Astrocyte of the cerebellum (primary cell): Measurements from ENCODE around the gene TM2D3.

Experiments
- DNase-seq: peaks from one replicate; pipeline ENCODE4 v3.0.0-alpha.2; 2011; ENCODE audit warnings: low read depth
- H3K4me3 ChIP-seq: 2 replicates; pipeline ENCODE4 v1.5.1; 2011; ENCODE audit warnings: mild to moderate bottlenecking, low read depth, low read length, moderate library complexity
- in situ Hi-C: cut with HindIII; loops from 2 replicates; pipeline ENCODE4 v1.10.0; 2017; ENCODE audit warnings: low sequenced_read_pairs
- TF ChIP-seq, protein P1 (sequence below): IDR thresholded peaks from 2 replicates; pipeline ENCODE4 v1.5.1; 2012; ENCODE audit warnings: low read length, low read depth, moderate library complexity, mild to moderate bottlenecking; ENCODE audit errors: missing control alignments

TM2D3 gene

DNA sequence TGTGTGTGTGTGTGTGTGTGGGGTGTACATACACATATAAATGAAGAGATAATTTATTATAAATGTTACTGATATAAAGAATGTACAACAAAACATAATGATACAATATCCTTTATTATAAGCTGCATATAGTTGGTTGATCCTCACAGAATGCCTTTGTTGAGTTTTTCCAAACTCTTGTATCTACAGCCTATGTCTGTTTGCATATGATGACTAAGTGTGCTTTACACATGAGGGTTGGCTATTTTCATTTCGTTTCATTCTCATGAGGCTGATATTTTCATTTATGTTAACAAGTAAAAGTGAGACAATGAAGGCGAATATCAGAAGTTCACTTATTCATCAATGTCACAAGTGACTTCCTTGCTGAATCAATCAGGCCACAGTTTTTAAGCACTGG, 45.1 kb downstream of the TM2D3 start:
- H3K4me3 ChIP-seq, result no peak overlapping the region
- in situ Hi-C loops, result loop anchor here (5.0 kb wide), 2 partner anchors 45 to 95 kb away; no protein-coding TSS in a partner anchor
- DNase-seq, result no peak
- TF ChIP-seq, protein P1, sequence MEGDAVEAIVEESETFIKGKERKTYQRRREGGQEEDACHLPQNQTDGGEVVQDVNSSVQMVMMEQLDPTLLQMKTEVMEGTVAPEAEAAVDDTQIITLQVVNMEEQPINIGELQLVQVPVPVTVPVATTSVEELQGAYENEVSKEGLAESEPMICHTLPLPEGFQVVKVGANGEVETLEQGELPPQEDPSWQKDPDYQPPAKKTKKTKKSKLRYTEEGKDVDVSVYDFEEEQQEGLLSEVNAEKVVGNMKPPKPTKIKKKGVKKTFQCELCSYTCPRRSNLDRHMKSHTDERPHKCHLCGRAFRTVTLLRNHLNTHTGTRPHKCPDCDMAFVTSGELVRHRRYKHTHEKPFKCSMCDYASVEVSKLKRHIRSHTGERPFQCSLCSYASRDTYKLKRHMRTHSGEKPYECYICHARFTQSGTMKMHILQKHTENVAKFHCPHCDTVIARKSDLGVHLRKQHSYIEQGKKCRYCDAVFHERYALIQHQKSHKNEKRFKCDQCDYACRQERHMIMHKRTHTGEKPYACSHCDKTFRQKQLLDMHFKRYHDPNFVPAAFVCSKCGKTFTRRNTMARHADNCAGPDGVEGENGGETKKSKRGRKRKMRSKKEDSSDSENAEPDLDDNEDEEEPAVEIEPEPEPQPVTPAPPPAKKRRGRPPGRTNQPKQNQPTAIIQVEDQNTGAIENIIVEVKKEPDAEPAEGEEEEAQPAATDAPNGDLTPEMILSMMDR, result no peak

DNA sequence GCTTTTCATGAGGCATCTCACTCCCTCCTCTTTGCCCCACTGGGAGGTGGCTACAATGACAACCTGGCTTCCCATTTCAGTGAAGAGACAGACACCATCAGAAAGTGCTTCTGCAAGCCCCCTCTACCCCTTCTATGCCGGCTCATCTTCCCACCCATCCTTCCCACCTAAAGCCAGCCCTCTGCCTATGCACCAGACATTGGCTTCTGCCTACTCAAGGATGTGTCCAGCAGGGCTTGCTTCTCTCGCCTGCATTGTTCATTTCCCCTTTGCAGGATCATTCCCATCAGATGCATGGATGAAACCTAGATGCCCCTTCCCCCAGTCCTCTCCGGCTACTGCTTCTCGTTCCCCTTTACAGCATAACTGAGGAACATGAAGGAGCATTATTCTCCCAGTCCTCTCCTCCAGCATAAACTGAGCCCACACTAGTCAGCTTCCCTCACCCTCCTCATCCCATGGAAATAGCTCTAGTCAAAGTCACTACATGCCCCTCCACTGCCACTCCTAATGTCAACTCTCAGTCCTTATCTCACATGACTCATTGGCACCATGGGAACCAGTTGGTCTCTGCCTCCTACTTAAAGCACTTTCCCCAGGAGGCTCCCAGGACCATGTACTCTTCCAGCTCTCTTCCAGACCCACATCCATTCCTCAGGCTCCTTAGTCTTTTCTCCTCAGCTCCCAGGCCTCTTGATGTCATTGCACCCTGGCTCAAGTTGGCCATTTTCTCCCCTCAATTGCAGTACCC, 47.9 kb downstream of the TM2D3 start:
- in situ Hi-C loops, result no loop called here
- H3K4me3 ChIP-seq, result no peak overlapping the region
- DNase-seq, result no peak
- TF ChIP-seq, protein P1, result no peak

DNA sequence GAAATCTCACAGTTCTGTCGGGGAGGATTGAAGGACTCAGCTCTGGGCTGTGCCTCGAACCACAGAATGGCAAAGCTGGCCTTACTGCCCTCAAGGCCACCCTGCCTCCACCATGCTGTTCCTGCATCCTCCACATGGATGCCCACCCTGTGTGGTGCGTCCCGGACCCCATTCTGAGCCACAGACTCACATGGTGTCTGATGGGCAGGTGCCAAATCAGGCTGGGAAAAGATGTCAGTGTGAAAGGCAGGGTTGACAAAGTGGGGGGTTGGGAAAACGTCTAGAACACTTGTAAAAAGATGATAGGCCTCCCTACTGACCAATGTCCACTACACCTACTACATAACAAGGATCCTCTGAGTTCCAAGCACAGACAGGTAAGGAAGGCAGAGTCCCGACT, 49.4 kb downstream of the TM2D3 start:
- TF ChIP-seq, protein P1, result no peak
- H3K4me3 ChIP-seq, result no peak overlapping the region
- DNase-seq, result no peak
- in situ Hi-C loops, result no loop called here

DNA sequence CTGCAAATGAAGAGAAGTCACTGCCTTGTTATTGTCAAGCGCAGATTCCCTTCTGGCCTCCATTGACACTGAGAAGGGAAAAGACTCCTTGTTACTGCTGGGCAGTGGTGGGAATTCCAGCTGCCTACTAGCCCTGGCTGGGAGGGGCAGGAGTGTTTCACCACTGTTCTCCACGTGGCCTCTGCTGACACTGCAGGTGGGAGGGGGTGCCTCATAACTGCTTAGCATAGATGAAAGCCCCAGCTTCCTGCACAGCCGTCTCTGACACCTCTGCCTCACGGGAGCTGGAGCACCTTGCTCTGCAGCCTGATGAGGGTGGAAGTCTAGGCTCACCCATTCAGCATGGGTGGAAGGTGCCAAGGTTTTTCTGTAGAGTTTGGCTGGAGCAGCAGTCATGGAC, 52.1 kb downstream of the TM2D3 start:
- TF ChIP-seq, protein P1, result no peak
- DNase-seq, result no peak
- no peak overlapping the region for H3K4me3 ChIP-seq
- in situ Hi-C loops, result no loop called here

DNA sequence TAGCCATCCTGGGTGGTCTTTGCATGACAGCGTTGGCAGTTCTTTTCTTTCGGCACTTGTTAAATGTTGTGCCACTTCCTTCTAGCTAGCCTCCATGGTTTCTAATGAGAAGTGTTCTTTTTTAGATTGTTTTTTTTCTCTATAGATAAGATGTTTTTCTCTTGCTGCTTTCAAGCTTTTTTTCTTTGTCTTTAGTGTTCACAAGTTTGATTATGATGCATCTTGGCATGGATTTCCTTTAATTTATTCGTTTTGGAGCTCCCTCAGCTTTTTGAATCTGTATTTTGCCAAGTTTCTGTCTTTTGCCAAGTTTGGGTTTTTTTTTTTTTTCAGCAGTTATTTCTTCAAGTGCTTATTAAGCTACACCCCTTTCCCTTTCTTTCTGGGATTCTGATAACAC, 53.1 kb downstream of the TM2D3 start:
- TF ChIP-seq, protein P1, result no peak
- in situ Hi-C loops, result no loop called here
- DNase-seq, result no peak
- H3K4me3 ChIP-seq, result no peak overlapping the region

DNA sequence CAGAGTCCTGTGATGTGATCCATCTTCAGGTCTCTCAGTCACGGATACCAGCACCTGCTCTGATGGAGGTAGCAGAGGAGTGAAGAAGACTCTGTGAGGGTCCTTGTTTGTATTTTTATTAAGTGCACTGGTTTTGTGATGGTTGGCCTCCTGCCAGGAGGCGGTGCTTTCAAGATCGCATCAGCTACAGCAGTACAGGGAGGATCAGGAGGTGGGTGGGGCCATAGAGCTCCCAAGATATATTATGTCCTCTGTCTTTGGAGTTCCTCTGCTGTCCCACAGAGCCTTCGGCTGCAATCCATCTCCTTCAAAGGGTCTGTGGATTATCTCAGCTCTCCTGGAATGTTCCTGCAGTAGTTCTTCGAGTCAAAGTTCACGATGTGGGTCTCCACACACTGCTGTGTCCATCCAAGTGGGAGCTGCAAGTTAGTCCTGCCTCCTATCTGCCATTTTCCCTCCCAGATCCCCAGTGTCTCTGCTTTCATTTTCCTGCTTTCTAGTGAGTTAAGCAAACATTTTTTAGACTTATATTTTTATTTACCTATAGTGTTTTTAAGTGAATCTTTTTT, 54.7 kb downstream of the TM2D3 start:
- no peak overlapping the region for H3K4me3 ChIP-seq
- DNase-seq, result no peak
- TF ChIP-seq, protein P1, result no peak
- in situ Hi-C loops, result no loop called here
